ENCODE data around the gene LRRC38. TPM values are rescaled to one million over a fixed set of nuclear protein-coding genes. Genes with fewer than 3 reads are reported as not detected.

Gene LRRC38
- total RNA-seq, 1 donor from 2014 or later, result not detected

DNA sequence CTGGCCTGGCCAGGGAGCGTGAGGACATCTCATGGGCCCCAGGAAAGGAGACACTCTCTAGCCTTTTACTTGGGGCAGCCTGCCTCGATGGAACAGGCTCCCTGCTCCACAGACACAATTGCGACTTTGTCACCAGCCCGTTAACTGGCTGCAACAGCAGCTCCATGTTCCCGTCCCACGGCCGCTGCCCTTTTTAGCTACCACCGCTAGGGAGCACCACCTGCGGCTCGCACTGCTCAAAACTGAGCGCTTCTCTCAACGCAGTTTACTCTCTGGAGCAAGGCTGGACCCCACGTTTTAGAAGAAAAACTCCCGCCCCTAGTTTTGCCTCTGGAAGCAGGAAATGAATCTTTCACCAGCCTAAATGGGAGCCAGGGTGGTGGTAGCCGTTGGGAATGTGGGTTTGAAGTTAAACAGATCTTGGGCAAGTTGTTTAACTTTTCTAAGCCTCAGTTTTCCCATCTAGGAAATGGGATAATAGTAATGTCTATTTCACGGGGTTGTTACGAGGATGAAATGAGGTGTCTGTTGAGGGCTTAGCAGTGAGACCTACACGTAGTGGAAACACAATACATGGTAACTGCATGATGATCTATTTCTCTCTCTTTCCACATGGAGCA, 3.5 kb upstream of the LRRC38 start:
- no peak for DNase-seq (ENCODE audit: low read depth)

DNA sequence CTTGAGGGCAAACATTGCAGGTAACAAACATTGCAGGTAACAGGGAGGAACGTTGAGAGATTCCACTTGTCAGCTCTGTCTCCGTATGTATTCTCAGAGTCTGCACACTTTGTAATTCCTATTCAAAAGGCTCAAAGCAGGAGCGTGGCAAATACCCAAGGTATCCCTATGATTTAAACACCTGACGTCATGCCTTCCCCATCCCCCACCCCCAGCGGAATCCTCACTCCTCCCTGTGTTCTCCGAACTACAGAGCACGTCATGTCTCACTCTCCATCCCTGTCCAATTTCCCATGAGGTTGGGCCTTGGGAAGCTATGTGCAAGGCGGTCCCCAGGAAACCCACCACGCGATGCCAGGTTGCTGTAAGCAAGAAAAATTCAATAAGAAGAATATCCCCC, 2.8 kb upstream of the LRRC38 start:
- DNase-seq (ENCODE audit: low read depth), result no peak

DNA sequence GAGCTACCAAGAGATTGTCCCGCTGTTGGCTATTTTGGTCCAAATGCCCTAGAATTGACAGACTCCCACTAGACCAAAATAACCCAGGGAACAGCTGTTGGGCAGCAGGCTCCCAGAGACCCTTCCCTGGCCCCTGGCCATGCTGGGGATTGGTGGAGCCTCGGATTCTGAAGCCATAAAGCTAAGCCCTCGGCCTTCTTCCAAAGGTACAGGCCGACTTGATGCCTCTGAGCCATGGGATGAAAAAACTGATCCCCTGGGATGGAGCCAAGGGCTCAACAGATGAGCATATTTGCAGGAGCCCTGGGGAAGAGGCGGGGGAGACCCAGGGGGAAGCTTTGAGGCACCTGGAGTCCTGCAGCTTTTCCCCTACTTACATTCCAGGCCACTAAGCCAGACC, 1.0 kb upstream of the LRRC38 start:
- no peak for DNase-seq (ENCODE audit: low read depth)

DNA sequence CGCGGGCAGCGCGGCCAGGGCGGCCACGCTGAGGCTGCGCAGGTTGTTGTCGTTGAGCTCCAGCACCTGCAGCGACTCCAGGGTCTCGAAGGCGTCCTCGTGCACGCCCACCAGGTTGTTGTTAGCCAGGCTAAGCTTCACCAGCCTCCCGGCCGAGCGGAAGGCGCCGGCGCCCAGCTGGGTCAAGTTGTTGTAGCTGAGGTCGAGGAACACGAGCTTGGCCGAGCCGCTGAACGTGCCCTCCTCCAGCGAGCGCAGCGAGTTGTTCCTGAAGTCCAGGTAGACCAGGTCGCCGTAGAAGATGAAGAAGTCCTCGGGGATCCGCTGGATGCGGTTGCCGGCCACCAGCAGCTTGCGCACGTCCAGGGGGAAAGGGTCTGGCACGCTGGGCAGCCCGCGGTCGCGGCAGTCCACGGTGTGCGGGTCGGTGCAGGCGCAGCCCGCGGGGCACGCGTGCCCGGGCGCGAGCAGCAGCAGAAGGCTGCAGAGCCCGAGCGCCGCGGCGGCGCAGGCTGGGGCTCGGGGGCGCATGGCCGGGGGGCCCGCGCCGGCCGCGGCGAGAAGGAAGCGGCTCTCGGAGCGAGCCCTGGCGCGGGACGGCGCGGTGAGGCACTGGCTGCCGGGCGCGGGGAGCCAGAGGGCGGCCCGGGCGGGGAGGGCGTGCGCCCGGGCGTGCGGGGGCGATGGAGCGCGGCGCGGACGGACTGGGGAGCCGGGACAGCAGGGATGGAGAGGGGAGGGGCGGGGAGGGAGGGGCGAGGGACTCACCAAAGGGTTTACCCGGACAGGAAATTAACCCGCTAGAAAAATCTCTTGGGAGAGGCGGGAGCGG, 524 bp downstream of the LRRC38 start:
- DNase-seq (ENCODE audit: low read depth), result no peak

DNA sequence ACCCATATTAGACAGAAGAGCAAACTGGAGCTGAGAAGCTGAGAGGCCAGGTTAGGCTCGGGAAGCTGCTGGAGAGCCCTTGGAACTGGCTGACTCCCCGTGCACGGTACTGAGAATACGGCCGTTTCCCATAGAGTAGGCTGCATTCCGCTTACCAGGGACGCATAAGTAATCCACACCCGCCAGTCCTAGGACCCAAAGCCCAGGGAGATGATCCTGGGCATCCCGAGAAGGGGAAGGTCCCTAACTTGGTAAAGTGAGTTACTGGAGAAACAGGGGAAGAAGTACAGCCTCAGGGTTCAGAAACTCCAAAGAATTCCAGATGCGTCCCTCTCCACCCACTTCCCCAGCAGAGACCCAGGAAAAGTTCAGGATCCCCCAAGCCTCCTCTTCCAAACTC, 1.3 kb downstream of the LRRC38 start:
- DNase-seq (ENCODE audit: low read depth), result no peak

DNA sequence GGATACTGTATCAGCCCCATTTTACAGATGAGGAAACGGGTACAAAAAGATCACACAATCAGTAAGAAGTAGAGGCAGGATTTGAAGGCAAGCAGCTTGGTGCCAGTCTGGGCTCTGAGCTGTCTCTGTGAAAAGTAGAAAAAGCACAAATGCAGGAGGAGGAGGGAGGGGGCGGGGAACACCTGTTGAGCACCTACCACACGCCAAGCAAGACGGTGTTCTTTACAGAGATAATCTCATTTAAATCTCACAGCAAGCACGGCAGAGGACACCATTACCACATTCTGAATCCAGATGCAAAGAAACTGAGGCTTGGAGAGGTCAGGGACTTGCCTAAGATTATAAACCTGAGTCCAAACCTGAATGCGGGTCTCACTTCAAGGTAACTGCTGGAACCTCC, 3.3 kb downstream of the LRRC38 start:
- no peak for DNase-seq (ENCODE audit: low read depth)

DNA sequence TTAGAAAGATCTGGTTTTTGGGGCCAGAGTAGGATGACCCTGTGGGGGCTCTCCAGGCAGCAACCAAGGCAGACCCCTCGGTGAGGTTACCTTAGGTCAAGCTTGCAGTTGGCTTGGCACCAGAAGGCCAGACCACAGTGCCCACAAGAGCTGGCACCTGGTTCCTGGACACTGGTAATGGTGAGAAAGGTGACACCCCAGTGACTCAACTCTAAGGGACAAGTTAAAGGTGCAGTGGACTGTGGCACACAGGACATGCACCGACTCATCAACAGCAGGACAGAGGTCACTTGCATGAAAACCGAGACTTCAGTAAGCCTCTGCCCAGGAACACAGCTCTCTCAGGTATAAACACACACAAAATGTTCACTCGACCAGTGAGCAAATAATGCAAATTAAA, 6.7 kb downstream of the LRRC38 start:
- no peak for DNase-seq (ENCODE audit: low read depth)

DNA sequence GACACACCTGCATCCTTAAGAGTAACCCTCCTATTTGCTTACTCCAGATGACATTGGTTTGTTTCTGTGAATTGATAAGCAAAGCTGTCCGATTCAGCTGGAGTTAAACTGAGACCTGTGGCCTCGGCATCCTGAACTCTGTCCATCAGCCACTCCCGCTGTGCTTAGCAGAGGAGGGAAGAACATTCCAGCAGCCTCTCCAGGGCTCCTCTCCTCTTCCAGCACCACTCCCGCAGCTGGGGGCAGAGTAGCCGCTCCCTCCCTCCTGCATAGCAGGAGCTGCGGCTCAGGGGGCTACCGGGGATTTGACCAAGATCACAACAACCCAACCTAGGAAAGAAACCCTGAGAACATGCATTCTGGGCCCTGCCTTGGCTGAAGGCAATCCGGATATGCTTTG, 8.8 kb downstream of the LRRC38 start:
- DNase-seq (ENCODE audit: low read depth), result no peak

DNA sequence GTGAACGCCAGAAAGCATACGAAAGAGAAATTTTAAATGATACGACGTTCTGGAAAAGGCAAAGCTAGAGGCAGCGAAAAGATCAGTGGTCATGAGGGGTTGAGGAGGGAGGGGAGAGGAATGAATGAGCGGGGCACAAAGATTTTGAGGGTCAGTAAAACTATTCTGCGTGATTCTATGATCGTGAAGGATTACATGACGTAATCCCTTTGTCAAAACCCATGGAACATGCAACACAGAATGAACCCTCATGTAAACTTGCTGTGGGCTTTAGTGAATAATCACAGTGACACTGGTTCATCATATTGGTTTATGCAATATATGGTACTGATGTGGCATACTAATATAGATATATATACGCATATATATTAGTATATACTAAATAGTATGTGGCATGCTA, 13.0 kb downstream of the LRRC38 start:
- DNase-seq (ENCODE audit: low read depth), result no peak

DNA sequence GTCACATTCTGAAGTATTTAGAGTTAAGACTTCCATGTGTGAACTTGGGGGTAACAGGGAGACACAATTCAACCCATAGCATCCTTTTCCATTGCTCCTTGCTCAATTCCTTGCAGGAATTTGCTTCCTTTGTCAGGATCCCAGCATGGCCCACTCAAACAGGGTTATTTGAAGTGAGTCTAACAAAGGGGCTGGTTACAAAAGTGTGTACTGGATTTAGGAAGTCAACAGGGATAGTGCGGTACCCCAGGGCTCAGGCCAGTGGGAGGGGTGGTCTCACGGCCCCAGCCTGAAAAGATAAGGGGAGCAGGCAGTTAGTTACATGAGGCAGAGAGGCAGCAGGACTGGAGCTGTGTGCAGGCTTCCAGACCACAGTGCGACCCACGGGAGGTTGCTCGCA, 14.4 kb downstream of the LRRC38 start:
- DNase-seq (ENCODE audit: low read depth), result no peak

DNA sequence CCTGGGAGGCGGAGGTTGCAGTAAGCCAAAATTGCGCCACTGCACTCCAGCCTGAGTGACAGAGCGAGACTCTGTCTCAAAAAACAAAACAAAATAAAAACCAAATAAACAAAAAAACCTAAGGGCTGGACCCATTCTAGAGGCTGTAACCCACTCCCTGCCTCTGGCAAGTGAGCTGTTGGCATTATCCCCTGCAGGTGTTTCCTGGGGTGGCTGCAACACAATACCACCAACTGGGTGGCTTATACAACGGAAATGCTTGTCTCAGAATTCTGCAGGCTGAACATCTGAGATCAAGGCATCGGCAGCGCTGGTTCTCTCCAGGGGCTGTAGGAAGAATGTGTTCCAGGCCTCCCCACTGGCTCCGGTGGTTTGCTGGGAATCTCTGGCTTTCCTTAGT, 15.2 kb downstream of the LRRC38 start:
- no peak for DNase-seq (ENCODE audit: low read depth)

DNA sequence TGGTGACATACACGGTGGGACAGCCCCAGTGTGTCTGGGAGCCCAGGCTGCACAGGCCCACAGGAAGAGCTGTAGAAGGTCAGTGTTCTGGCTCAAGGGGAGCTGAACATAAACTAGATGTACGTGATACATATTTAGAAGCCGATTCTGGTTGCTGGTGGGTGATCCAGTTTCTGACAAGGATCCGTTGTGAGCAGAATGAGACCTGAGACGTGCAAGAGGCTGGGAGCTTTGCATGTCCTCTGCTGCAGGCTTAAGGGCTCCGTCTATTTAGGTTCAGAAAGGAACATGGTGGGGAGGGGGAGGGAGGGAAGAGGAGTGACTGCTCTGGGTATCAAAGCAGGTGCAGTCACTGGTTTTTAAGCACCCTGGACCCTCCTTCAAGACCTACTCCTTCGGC, 18.6 kb downstream of the LRRC38 start:
- DNase-seq (ENCODE audit: low read depth), result no peak

DNA sequence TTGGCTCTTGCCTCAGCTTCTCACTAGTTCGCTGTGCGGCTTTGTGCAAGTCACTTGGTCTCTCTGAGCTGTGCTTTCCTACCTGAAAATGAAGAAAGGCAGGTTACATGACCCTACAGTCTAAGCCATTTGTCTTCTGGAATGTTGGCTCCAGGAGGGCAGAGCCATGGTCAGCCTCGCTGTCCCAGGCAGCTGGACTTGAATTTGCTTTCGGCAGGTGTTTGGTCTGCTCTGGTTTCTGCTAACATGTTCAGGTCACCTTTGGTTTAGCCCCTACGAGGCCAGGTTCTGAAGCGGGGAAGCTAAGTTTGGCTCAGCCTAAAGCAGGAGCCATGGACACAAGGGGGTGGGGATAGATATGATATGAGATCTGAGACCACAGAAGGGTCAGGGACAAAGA, 19.1 kb downstream of the LRRC38 start:
- no peak for DNase-seq (ENCODE audit: low read depth)

DNA sequence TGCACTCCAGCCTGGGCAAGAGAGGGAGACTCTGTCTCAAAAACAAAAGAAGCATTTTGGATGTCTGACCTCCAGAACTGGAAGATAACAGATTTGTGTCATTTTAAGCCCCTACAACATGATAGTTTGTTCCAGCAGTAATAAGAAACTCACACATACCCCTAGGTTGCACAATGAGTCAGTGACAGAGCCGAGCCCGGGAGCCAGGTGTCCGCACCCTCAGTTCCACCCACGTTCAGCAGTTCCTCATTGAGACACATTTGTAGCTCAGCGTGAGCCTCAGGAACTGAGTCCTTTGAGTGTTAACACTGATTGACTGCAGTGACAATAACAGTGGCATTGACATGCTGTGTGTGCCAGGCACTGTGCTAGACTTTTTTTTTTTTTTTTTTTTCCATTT, 19.8 kb downstream of the LRRC38 start:
- no peak for DNase-seq (ENCODE audit: low read depth)

DNA sequence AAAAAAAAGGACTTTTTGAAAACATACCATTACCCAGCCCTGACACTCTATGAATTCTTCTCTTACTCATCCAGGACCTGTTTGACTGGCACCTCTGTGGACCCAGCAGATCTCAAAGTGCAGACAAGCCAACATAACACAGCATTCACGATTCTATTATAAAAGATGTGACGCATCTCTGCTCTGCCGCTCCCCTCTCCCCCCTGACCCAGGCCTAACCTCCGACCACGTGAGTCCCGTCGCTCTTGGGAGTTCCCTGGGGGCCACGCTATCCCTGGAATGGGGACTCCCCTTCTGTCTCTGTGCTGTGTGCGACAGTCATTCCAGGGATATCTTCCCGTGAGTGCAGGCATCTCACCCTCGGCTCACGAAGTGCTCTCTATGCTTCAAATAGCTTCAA, 21.1 kb downstream of the LRRC38 start:
- DNase-seq (ENCODE audit: low read depth), result no peak

DNA sequence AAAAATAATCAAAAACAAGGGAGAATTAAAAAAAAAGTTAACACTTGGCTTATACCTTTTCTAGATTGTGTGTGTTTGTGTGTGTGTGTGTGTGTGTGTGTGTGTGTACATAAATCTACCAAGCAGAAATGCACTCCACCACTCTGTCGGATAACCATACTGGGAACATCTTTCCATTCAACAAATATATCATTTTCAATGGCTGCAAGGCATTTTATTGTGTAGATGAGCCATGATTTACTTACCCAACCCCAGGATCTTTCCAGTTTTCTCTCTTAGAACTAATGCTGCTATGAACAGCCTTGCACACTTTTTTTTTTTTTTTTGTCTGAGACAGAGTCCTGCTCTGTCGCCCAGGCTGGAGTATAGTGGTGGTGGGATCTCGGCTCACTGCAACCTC, 25.8 kb downstream of the LRRC38 start:
- DNase-seq (ENCODE audit: low read depth), result no peak

DNA sequence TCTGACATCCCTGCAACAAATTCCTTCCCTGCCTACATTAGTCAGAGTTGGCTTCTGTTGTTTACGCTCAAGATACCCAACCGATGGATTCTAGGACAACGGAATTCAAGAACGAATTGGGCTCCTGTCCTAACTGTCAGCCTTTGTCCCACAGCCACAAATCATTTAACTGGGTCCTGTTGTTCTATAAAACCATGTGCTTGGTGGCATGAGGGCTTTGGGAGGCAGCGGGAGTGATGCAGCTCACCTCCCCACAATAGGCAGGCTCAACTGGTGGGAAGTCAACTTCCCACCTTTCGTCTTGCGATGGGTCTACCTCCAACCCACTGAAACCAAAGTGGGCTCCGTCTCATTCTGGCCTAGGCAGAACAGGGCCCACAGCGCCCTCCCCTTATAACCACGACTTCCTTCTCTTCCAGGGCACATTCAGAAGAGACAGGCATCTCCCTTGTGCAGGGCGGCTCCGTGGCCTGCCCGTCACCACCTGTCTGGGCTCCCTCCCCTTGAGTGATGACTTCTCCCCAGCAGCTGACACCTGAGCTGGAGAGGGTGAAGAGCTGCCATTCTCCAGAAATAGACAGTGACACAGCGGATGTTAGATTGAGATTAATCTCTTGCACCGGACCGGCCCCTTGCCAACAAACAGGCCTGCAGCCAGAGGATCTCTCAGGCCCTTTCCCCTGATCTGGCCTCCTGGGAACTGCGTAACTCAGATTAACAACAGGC, 26.5 kb downstream of the LRRC38 start:
- no peak for DNase-seq (ENCODE audit: low read depth)

DNA sequence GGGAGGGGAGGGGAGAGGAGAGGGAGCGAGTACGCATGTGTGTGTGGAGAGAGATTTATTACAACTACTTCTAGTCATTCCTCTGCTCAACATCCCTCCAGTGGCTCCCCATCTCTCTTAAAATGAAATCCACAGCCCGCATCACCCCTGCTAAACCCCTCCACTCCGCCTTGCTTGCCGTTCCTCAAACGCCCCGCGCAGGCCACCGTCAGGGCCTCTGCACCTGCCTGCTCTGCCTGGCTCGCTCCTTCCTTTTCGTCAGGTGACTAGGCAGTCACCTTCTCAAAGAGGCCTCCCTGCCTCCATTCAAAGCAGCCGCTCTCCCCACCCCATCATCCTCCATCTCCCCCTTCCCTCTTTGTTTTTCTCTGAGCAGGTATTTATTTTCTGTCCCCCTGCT, 29.9 kb downstream of the LRRC38 start:
- DNase-seq (ENCODE audit: low read depth), result no peak

DNA sequence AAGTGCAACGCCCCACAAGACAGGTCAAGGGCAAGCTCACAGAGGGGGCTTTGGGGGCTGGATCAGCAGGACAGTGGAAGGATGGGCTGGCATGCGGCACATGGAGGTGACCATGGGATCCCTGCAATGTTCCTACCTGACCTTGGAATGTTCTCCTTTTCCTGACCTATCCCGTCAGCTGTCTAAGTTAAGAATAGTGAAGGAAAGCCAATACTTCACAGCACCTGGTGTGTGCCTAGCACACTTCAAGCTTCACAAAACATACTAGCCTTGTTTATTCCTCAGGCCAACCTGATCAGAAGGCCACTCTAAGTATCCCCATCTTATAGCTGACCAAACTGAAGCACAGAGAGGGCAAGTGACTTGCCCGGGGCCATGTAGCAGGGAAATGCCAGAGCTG, 31.2 kb downstream of the LRRC38 start:
- DNase-seq (ENCODE audit: low read depth), result no peak

DNA sequence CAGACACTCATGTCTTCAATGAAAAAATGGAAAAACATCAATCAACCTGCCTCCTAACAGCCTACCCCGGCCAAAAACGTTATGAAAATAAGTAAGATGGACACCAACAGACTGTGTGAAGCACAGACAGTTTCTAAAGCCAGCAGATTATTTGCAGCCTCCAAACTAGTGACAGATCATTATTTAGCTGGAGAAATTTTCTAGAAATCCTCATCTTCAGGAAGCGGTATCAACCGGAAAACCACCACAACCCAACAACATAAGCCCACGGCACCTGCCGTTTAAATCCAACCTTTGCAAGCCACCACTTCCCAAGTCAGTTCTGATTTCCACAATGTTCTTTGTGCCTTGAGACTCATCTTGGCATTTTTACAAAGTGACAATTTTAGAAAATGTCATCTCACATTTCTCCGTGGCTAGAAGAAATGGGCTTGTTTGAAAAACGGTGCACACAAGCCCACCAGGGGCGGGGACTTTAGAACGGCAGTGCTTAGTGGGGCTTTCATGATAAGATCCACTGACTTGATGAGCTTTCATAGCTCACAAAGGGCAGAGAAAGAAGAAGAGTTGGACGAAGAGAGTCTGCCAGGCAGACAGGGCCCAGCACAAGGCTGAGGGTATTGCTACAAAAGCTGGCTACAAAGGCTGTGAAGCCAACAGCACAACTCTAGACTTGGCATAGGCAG, 34.5 kb downstream of the LRRC38 start:
- no peak for DNase-seq (ENCODE audit: low read depth)

DNA sequence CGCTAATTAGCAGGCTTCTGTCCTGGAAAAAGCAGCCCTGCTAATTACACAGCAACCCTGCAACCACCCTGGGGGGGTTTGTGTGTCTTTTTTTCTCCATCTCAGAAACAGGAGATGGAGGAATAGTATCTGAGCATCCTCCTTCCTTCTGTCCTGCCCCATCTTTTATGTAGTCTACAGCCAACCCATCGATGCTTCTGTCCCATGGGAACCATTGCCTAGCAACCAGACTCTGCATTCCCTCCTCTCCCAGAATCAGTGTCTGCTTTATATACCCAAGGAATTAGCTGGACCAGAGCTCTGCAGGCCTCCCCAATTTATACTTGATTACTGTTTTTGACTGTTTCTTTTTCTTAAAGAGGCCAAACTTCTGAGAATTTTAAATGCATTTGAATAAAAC, 35.1 kb downstream of the LRRC38 start:
- DNase-seq (ENCODE audit: low read depth), result no peak

DNA sequence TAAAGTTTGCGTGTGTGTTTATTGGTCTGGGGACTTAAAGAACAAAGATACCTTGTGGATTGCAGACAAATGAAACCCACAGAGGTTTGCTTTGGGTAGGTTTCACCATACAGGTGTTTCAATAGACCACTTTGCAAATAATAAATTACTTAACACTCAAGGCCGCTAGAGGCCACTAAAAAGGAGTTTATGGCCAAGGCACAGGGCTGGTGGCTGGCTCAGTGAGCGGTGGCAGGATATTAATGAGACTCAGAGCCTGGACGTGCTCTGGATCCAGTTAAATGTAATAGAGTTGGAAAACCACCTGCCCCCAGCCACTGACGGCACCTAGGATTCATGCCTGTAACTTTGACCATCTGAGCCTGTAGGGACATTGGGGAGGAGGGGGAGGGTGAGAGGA, 44.5 kb downstream of the LRRC38 start:
- DNase-seq (ENCODE audit: low read depth), result no peak

DNA sequence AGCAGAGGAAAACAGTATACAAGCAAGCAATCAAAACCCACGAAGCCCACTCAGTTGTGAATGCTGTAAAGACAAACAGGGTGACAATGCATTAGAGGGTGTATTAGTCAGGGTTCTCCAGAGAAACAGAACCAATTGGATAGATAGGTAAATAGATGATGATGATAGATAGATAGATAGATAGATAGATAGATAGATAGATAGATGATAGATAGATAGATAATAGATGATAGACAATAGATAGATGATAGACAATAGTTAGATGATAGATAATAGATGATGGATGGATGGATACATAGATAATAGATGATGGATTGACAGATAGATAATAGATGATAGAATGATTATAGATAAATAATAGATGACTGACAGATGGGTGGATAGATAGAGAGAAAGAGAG, 48.3 kb downstream of the LRRC38 start:
- no peak for DNase-seq (ENCODE audit: low read depth)
